ENCODE measurements around the gene ZDHHC14. TPM values are rescaled to one million over a fixed set of nuclear protein-coding genes. Genes with fewer than 3 reads are reported as not detected.

ZDHHC14 gene
- total RNA-seq, 1 experiment from 2014 or later = 3.2 TPM

GRCh38 chr6:157471895-157472686 is 91.1 kb downstream of the ZDHHC14 start:
- ChIA-PET POLR2A (ENCODE audit: low non-redundant PET) (no interaction called here), CTCF (no interaction called here)
- H3K4me3 ChIP-seq (ENCODE audit: low read depth, low read length, poor library complexity, severe bottlenecking) = no peak overlapping the region
- H3K27ac ChIP-seq (ENCODE audit: low read depth, low read length, poor library complexity, severe bottlenecking) = no peak overlapping the region
- no TSS peak for BruUV-seq (replicated peaks)
- no peak for TF ChIP-seq CTCF (conservative IDR thresholded peaks at IDR 0.05; ENCODE audit: low read depth, low read length)
- TF ChIP-seq EZH2 (IDR thresholded peaks at IDR 0.05; ENCODE audit: borderline replicate concordance, low read depth, low read length, poor library complexity, severe bottlenecking) = no peak
- intact Hi-C loops (cut with micrococcal nuclease; ENCODE audit: unreplicated experiment) = no loop called here
- no peak for DNase-seq (ENCODE audit: low spot score)
- no peaks in the 10 kb centered on the region for H3K9me3 ChIP-seq (ENCODE audit: low read depth, low read length, poor library complexity, severe bottlenecking)
- H3K36me3 ChIP-seq (ENCODE audit: insufficient read depth, low read length, poor library complexity, severe bottlenecking) = no peaks in the 10 kb centered on the region
- H3K27me3 ChIP-seq (replicated peaks; ENCODE audit: insufficient read depth, low read depth, low read length, poor library complexity) = no peaks in the 10 kb centered on the region
- H3K4me1 ChIP-seq (ENCODE audit: insufficient read depth, low read length, poor library complexity, severe bottlenecking) = no peaks in the 10 kb centered on the region

DNA sequence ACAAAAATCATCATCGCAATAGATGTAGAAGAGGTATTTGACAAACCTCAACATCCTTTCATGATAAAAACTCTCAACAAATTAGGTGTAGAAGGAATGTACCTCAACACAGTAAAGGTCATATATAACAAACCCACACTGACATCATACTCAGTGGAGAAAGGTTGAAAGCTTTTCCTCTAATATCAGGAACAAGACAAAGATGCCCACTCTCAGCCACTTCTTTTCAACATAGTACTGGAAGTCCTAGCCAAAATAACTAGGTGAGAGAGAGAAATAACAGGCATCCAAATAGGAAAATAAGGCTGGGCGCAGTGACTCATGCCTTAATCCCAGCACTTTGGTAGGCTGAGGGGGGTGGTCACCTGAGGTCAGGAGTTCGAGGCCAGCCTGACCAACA is 95.8 kb downstream of the ZDHHC14 start:
- Histone ChIP-seq H3K9me3 (ENCODE audit: low read depth, low read length, poor library complexity, severe bottlenecking) (no peaks in the 10 kb centered on the region), H3K27ac (ENCODE audit: low read depth, low read length, poor library complexity, severe bottlenecking) (no peak overlapping the region), H3K4me3 (ENCODE audit: low read depth, low read length, poor library complexity, severe bottlenecking) (no peak overlapping the region), H3K4me1 (ENCODE audit: insufficient read depth, low read length, poor library complexity, severe bottlenecking) (no peaks in the 10 kb centered on the region), H3K36me3 (ENCODE audit: insufficient read depth, low read length, poor library complexity, severe bottlenecking) (no peaks in the 10 kb centered on the region), H3K27me3 (replicated peaks; ENCODE audit: insufficient read depth, low read depth, low read length, poor library complexity) (no peaks in the 10 kb centered on the region)
- CTCF ChIA-PET = no interaction called here
- BruUV-seq (replicated peaks) = no TSS peak
- TF ChIP-seq EZH2 (IDR thresholded peaks at IDR 0.05; ENCODE audit: borderline replicate concordance, low read depth, low read length, poor library complexity, severe bottlenecking) (no peak), CTCF (conservative IDR thresholded peaks at IDR 0.05; ENCODE audit: low read depth, low read length) (no peak)
- no peak for DNase-seq (ENCODE audit: low spot score)
- intact Hi-C loops (cut with micrococcal nuclease; ENCODE audit: unreplicated experiment) = no loop called here
- POLR2A ChIA-PET (ENCODE audit: low non-redundant PET) = no interaction called here

DNA sequence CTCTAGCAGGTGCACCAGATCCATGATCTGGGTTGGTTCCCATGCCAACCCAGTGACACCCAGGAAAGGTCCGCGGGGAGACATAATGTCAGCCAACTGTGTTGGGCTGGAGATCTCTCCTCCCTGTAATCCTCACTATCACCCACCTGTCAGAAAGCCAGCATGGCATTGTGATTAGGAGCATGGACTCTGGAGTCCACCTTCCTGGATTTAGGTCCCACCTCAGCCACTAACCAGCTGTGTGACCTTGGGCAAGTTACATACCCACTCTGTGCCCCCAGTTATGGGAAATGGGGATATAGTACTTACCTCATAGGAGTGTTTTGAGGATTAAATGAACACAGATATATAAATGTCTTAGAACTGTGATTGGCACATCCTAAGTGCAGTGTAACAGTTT is 97.9 kb downstream of the ZDHHC14 start:
- Histone ChIP-seq H3K27me3 (replicated peaks; ENCODE audit: insufficient read depth, low read depth, low read length, poor library complexity) (no peaks in the 10 kb centered on the region), H3K36me3 (ENCODE audit: insufficient read depth, low read length, poor library complexity, severe bottlenecking) (no peaks in the 10 kb centered on the region), H3K4me1 (ENCODE audit: insufficient read depth, low read length, poor library complexity, severe bottlenecking) (no peaks in the 10 kb centered on the region), H3K4me3 (ENCODE audit: low read depth, low read length, poor library complexity, severe bottlenecking) (no peak overlapping the region), H3K9me3 (ENCODE audit: low read depth, low read length, poor library complexity, severe bottlenecking) (no peaks in the 10 kb centered on the region), H3K27ac (ENCODE audit: low read depth, low read length, poor library complexity, severe bottlenecking) (no peak overlapping the region)
- ChIA-PET POLR2A (ENCODE audit: low non-redundant PET) (no interaction called here), CTCF (no interaction called here)
- BruUV-seq (replicated peaks) = no TSS peak
- TF ChIP-seq CTCF (conservative IDR thresholded peaks at IDR 0.05; ENCODE audit: low read depth, low read length) (no peak), EZH2 (IDR thresholded peaks at IDR 0.05; ENCODE audit: borderline replicate concordance, low read depth, low read length, poor library complexity, severe bottlenecking) (no peak)
- intact Hi-C loops (cut with micrococcal nuclease; ENCODE audit: unreplicated experiment) = no loop called here
- no peak for DNase-seq (ENCODE audit: low spot score)

All from A673 (cell line).